Measurements from ENCODE around the gene TBC1D8B.
"Not testable (repeated sequence)": the region's sequence is repeated elsewhere in the genome, so short reads cannot be mapped to it uniquely, and the experiment has no call there.

The TBC1D8B gene

DNA sequence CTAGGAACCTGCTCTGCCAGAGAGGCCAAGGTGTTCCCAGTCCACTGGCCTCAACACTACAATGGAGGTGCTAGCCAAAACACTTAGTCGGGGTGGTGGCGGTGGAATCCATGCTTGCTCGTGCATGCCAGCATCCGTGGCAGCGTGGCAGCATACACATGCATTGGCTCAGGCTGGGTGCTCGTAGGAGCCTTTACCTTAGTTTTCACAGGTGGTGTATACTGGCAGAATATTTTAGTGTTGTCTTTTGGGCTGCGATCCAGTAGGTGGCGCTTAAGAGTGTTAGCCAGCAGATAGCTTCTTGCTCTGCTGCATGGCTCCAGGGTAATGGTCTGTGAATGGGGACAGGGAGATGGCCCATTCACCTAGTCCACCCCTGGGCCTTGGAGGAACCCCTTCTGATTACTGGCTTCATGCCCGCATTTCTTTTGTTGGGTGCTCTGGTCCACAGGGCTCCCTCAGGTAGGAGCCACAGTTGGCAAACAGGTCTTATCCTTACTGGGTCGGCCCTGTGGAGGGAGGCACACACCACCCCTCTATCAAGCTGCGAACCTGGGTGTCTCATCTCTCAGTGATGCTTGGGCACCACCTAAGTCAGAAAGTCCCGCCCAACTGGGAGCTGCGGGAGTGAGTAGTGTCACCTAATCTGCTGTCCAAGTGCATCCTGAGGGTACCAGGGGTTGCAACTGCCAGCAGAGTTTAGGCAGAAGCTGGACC, 60.7 kb downstream of the TBC1D8B start:
- H3K27me3 ChIP-seq (ENCODE audit: low read depth, low read length), result no peaks in the 10 kb centered on the region
- H3K36me3 ChIP-seq (ENCODE audit: control insufficient read depth in 1 of 2, insufficient read depth in 2 of 2, low read length in 2 of 2), result no peaks in the 10 kb centered on the region
- no peak overlapping the region for H3K4me3 ChIP-seq (ENCODE audit: low read depth in 1 of 2, low read length in 2 of 2)
- H3K4me1 ChIP-seq (ENCODE audit: control insufficient read depth in 1 of 2, insufficient read depth in 2 of 2, low read length in 2 of 2), result no peaks in the 10 kb centered on the region
- H3K9me3 ChIP-seq (ENCODE audit: control insufficient read depth in 1 of 2, low read length in 2 of 2), result no peaks in the 10 kb centered on the region
- H3K27ac ChIP-seq (ENCODE audit: low read length), result no peak overlapping the region

GRCh38 chrX:106863697-106864096, 61.2 kb downstream of the TBC1D8B start:
- Histone ChIP-seq H3K27ac (ENCODE audit: low read length) (no peak overlapping the region), H3K4me1 (ENCODE audit: control insufficient read depth in 1 of 2, insufficient read depth in 2 of 2, low read length in 2 of 2) (no peaks in the 10 kb centered on the region), H3K4me3 (ENCODE audit: low read depth in 1 of 2, low read length in 2 of 2) (no peak overlapping the region), H3K9me3 (ENCODE audit: control insufficient read depth in 1 of 2, low read length in 2 of 2) (no peaks in the 10 kb centered on the region), H3K36me3 (ENCODE audit: control insufficient read depth in 1 of 2, insufficient read depth in 2 of 2, low read length in 2 of 2) (no peaks in the 10 kb centered on the region), H3K27me3 (ENCODE audit: low read depth, low read length) (no peaks in the 10 kb centered on the region)

- not testable (repeated sequence) for H3K27me3 ChIP-seq (ENCODE audit: low read depth, low read length); H3K27ac ChIP-seq (ENCODE audit: low read length); H3K36me3 ChIP-seq (ENCODE audit: control insufficient read depth in 1 of 2, insufficient read depth in 2 of 2, low read length in 2 of 2); H3K4me3 ChIP-seq (ENCODE audit: low read depth in 1 of 2, low read length in 2 of 2); H3K4me1 ChIP-seq (ENCODE audit: control insufficient read depth in 1 of 2, insufficient read depth in 2 of 2, low read length in 2 of 2); H3K9me3 ChIP-seq (ENCODE audit: control insufficient read depth in 1 of 2, low read length in 2 of 2)
Observed at GRCh38 chrX:106872796-106873195, 70.3 kb downstream of the TBC1D8B start.

DNA sequence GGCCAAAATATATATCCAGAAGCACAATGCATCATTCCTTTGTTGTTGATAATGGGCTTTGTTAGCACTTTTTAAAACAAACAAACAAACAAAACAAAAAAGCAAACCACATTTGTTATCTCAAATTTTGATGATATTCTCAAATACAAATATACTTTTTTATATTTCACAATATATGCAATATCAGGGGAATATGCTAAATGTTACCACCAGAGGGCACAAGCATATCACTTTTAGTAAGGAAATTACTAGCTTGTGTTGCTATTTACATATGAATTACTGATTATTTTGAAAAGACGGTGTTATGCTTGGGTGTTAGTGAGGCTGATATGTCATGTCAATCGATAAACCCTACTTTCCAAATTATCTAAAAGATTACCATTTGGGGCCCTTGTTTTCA, 71.6 kb downstream of the TBC1D8B start:
- no peak overlapping the region for H3K4me3 ChIP-seq (ENCODE audit: low read depth in 1 of 2, low read length in 2 of 2)
- H3K27ac ChIP-seq (ENCODE audit: low read length), result no peak overlapping the region
- no peaks in the 10 kb centered on the region for H3K4me1 ChIP-seq (ENCODE audit: control insufficient read depth in 1 of 2, insufficient read depth in 2 of 2, low read length in 2 of 2)
- H3K9me3 ChIP-seq (ENCODE audit: control insufficient read depth in 1 of 2, low read length in 2 of 2), result no peaks in the 10 kb centered on the region
- H3K27me3 ChIP-seq (ENCODE audit: low read depth, low read length), result no peaks in the 10 kb centered on the region
- H3K36me3 ChIP-seq (ENCODE audit: control insufficient read depth in 1 of 2, insufficient read depth in 2 of 2, low read length in 2 of 2), result peaks cover 0 to 4% of the 10 kb centered on the region in 2 donors

- H3K9me3 ChIP-seq (ENCODE audit: control insufficient read depth in 1 of 2, low read length in 2 of 2), result no peaks in the 10 kb centered on the region
- H3K4me1 ChIP-seq (ENCODE audit: control insufficient read depth in 1 of 2, insufficient read depth in 2 of 2, low read length in 2 of 2), result no peaks in the 10 kb centered on the region
- H3K36me3 ChIP-seq (ENCODE audit: control insufficient read depth in 1 of 2, insufficient read depth in 2 of 2, low read length in 2 of 2), result peaks cover 0 to 4% of the 10 kb centered on the region in 2 donors
- no peaks in the 10 kb centered on the region for H3K27me3 ChIP-seq (ENCODE audit: low read depth, low read length)
- no peak overlapping the region for H3K27ac ChIP-seq (ENCODE audit: low read length)
- H3K4me3 ChIP-seq (ENCODE audit: low read depth in 1 of 2, low read length in 2 of 2), result no peak overlapping the region
Observed at GRCh38 chrX:106875151-106875550, 72.7 kb downstream of the TBC1D8B start.

DNA sequence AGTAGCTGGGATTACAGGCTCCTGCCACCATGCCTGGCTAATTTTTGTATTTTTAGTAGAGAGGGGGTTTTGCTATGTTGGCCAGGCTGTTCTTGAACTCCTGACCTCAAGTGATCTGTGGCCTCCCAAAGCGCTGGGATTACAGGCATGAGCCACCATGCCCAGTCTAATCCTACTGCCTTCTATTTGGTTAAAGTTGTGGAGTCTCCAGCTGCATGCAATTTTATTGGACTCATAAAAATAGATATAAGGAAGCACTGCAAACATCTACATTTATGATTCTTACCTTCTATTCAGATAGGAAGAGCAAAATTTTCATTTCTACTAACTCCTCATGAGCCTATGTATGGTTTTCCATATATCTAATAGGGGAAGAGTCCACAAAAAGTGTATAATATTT, 87.0 kb downstream of the TBC1D8B start:
- H3K9me3 ChIP-seq (ENCODE audit: control insufficient read depth in 1 of 2, low read length in 2 of 2), result no peaks in the 10 kb centered on the region
- H3K4me1 ChIP-seq (ENCODE audit: control insufficient read depth in 1 of 2, insufficient read depth in 2 of 2, low read length in 2 of 2), result no peaks in the 10 kb centered on the region

GRCh38 chrX:106891762-106892460, 89.4 kb downstream of the TBC1D8B start:
- Histone ChIP-seq H3K27me3 (ENCODE audit: low read depth, low read length) (no peaks in the 10 kb centered on the region), H3K36me3 (ENCODE audit: control insufficient read depth in 1 of 2, insufficient read depth in 2 of 2, low read length in 2 of 2) (no peaks in the 10 kb centered on the region), H3K9me3 (ENCODE audit: control insufficient read depth in 1 of 2, low read length in 2 of 2) (no peaks in the 10 kb centered on the region), H3K4me3 (ENCODE audit: low read depth in 1 of 2, low read length in 2 of 2) (no peak overlapping the region), H3K4me1 (ENCODE audit: control insufficient read depth in 1 of 2, insufficient read depth in 2 of 2, low read length in 2 of 2) (no peaks in the 10 kb centered on the region), H3K27ac (ENCODE audit: low read length) (no peak overlapping the region)

More for the DNA sequence above, 87.0 kb downstream of the TBC1D8B start:
- Histone ChIP-seq H3K4me3 (ENCODE audit: low read depth in 1 of 2, low read length in 2 of 2) (no peak overlapping the region), H3K27me3 (ENCODE audit: low read depth, low read length) (no peaks in the 10 kb centered on the region), H3K36me3 (ENCODE audit: control insufficient read depth in 1 of 2, insufficient read depth in 2 of 2, low read length in 2 of 2) (no peaks in the 10 kb centered on the region), H3K27ac (ENCODE audit: low read length) (no peak overlapping the region)

DNA sequence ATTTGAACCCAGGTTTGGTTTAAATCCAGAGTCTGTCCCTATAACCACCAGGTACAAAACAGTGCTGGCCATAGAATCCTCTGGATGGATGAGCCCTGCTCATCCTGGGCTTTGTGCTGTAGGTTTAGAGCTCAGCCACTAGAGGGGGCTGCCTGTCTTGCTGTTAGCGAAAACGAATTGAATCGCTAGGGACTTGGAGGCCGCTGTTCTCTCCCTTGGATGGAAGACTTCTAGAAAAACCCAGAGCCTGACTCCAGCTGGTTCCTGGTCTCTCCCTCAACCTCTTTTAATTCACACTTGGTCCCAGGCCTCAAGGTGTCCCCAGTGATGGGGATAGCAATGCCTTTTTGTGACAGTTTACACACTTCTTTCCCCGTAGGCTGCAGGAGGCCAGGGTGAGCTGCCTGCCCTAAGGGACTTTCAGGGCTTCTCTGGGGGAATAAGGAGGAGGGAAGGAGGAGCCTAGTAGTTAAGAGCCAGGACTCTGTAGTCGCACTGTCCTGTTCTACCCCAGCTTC, 92.0 kb downstream of the TBC1D8B start:
- Histone ChIP-seq H3K27me3 (ENCODE audit: low read depth, low read length) (no peaks in the 10 kb centered on the region), H3K27ac (ENCODE audit: low read length) (no peak overlapping the region), H3K36me3 (ENCODE audit: control insufficient read depth in 1 of 2, insufficient read depth in 2 of 2, low read length in 2 of 2) (no peaks in the 10 kb centered on the region), H3K4me1 (ENCODE audit: control insufficient read depth in 1 of 2, insufficient read depth in 2 of 2, low read length in 2 of 2) (no peaks in the 10 kb centered on the region), H3K9me3 (ENCODE audit: control insufficient read depth in 1 of 2, low read length in 2 of 2) (no peaks in the 10 kb centered on the region), H3K4me3 (ENCODE audit: low read depth in 1 of 2, low read length in 2 of 2) (no peak overlapping the region)

GRCh38 chrX:106894978-106895452, 92.5 kb downstream of the TBC1D8B start:
- Histone ChIP-seq H3K27me3 (ENCODE audit: low read depth, low read length) (no peaks in the 10 kb centered on the region), H3K36me3 (ENCODE audit: control insufficient read depth in 1 of 2, insufficient read depth in 2 of 2, low read length in 2 of 2) (no peaks in the 10 kb centered on the region), H3K4me1 (ENCODE audit: control insufficient read depth in 1 of 2, insufficient read depth in 2 of 2, low read length in 2 of 2) (no peaks in the 10 kb centered on the region), H3K9me3 (ENCODE audit: control insufficient read depth in 1 of 2, low read length in 2 of 2) (no peaks in the 10 kb centered on the region), H3K4me3 (ENCODE audit: low read depth in 1 of 2, low read length in 2 of 2) (no peak overlapping the region), H3K27ac (ENCODE audit: low read length) (no peak overlapping the region)

DNA sequence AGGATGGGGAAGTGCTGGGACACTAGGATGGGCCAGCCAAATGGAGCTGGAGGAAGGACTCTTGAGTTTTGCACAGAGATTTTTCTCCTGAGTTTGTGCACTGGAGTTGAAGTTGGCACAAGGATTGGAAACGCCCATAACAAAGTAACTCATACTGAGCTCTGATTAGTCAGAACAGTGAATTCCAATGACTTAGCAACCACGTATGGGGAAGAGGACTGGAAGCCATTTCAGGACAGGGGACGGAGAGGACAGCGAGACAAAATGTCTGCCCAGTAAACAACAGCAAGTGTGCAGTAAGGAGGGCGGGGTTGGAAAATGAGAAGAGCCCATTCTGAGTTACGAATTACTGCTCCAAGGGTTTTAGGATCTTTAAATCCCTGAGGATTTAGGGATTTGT, 94.8 kb downstream of the TBC1D8B start:
- no peak overlapping the region for H3K4me3 ChIP-seq (ENCODE audit: low read depth in 1 of 2, low read length in 2 of 2)
- no peaks in the 10 kb centered on the region for H3K4me1 ChIP-seq (ENCODE audit: control insufficient read depth in 1 of 2, insufficient read depth in 2 of 2, low read length in 2 of 2)
- H3K9me3 ChIP-seq (ENCODE audit: control insufficient read depth in 1 of 2, low read length in 2 of 2), result no peaks in the 10 kb centered on the region
- H3K27ac ChIP-seq (ENCODE audit: low read length), result no peak overlapping the region
- H3K36me3 ChIP-seq (ENCODE audit: control insufficient read depth in 1 of 2, insufficient read depth in 2 of 2, low read length in 2 of 2), result no peaks in the 10 kb centered on the region
- no peaks in the 10 kb centered on the region for H3K27me3 ChIP-seq (ENCODE audit: low read depth, low read length)

GRCh38 chrX:106898462-106898861, 96.0 kb downstream of the TBC1D8B start:
- H3K4me1 ChIP-seq (ENCODE audit: control insufficient read depth in 1 of 2, insufficient read depth in 2 of 2, low read length in 2 of 2), result no peaks in the 10 kb centered on the region
- no peak overlapping the region for H3K27ac ChIP-seq (ENCODE audit: low read length)
- no peaks in the 10 kb centered on the region for H3K27me3 ChIP-seq (ENCODE audit: low read depth, low read length)
- H3K9me3 ChIP-seq (ENCODE audit: control insufficient read depth in 1 of 2, low read length in 2 of 2), result no peaks in the 10 kb centered on the region
- H3K4me3 ChIP-seq (ENCODE audit: low read depth in 1 of 2, low read length in 2 of 2), result no peak overlapping the region
- H3K36me3 ChIP-seq (ENCODE audit: control insufficient read depth in 1 of 2, insufficient read depth in 2 of 2, low read length in 2 of 2), result no peaks in the 10 kb centered on the region
